HEK293 (cell line): ENCODE measurements around the gene STRN4.
A peak's percentile ranks its signal among the peaks of the same experiment; 100 is the strongest.

ENCODE experiments used
- CTCF ChIA-PET: fragments of 350-600 bp; formaldehyde crosslinking; extraction: SDS; loops from one replicate; lab custom pipeline; 2021; ENCODE audit warnings: antibody characterized with exemption; lab: Yijun Ruan, JAX
- POLR2A ChIA-PET: fragments of 300-600 bp; formaldehyde crosslinking; extraction: SDS; loops from one replicate; lab custom pipeline; 2020; ENCODE audit warnings: antibody characterized with exemption, inconsistent platforms; lab: Yijun Ruan, JAX
- H3K27ac ChIP-seq: fragments of 200-500 bp; sonication (Bioruptor generic); 2 replicates; pipeline ENCODE4 v1.5.1; 2014; ENCODE audit warnings: low read depth, low read length, control low read depth, inconsistent platforms; ENCODE audit errors: extremely low read depth
- H3K36me3 ChIP-seq, 2 experiments: fragments of 200-500 bp in 1 of 2; sonication (Bioruptor generic) in 1 of 2; 1 replicate in 1 of 2; 2 replicates in 1 of 2; pipeline ENCODE4 v1.5.1; 2014 to 2017; ENCODE audit warnings: inconsistent platforms in 2 of 2, low read length in 2 of 2; ENCODE audit not compliant: control insufficient read depth in 2 of 2, insufficient read depth in 1 of 2
- H3K4me1 ChIP-seq: fragments of 200-500 bp; sonication (Bioruptor generic); 2 replicates; pipeline ENCODE4 v1.5.1; 2014; ENCODE audit warnings: mild to moderate bottlenecking, low read length, inconsistent platforms; ENCODE audit not compliant: control insufficient read depth, insufficient read depth
- H3K4me3 ChIP-seq: 2 replicates; pipeline ENCODE4 v1.5.1; 2011; ENCODE audit warnings: low read depth, mild to moderate bottlenecking, control low read depth, low read length, moderate library complexity
- H3K9me3 ChIP-seq: fragments of 200-500 bp; sonication (Bioruptor generic); 2 replicates; pipeline ENCODE4 v1.5.1; 2014; ENCODE audit warnings: low read depth, low read length, inconsistent platforms; ENCODE audit not compliant: control insufficient read depth, insufficient read depth
- GLIS2 ChIP-seq: fragments of 450-650 bp; formaldehyde crosslinking; IDR thresholded peaks from 2 replicates; pipeline ENCODE4 v1.5.1; 2016; ENCODE audit warnings: missing biosample characterization, missing genetic modification characterization
- KLF1 ChIP-seq: fragments of 450-650 bp; formaldehyde crosslinking; IDR thresholded peaks from 2 replicates; pipeline ENCODE4 v1.5.1; 2016; ENCODE audit warnings: missing biosample characterization, missing genetic modification characterization
- KLF9 ChIP-seq: fragments of 450-650 bp; formaldehyde crosslinking; IDR thresholded peaks from 2 replicates; pipeline ENCODE4 v1.5.1; 2016; ENCODE audit warnings: missing biosample characterization, missing genetic modification characterization, low read depth
- MYNN ChIP-seq: fragments of 450-650 bp; formaldehyde crosslinking; IDR thresholded peaks from 2 replicates; pipeline ENCODE4 v1.5.1; 2016; ENCODE audit warnings: missing biosample characterization, missing genetic modification characterization, borderline replicate concordance
- SP2 ChIP-seq: fragments of 450-650 bp; formaldehyde crosslinking; IDR thresholded peaks from 2 replicates; pipeline ENCODE4 v1.5.1; 2016; ENCODE audit warnings: missing biosample characterization, missing genetic modification characterization
- SP3 ChIP-seq: fragments of 450-650 bp; formaldehyde crosslinking; IDR thresholded peaks from 2 replicates; pipeline ENCODE4 v1.5.1; 2016; ENCODE audit warnings: missing biosample characterization, missing genetic modification characterization
- ZIC2 ChIP-seq: fragments of 450-650 bp; formaldehyde crosslinking; IDR thresholded peaks from 2 replicates; pipeline ENCODE4 v1.5.1; 2016; ENCODE audit warnings: missing biosample characterization, missing genetic modification characterization
- ZNF140 ChIP-seq: fragments of 450-650 bp; formaldehyde crosslinking; IDR thresholded peaks from 2 replicates; pipeline ENCODE4 v1.5.1; 2016; ENCODE audit warnings: missing biosample characterization, missing genetic modification characterization
- ZNF23 ChIP-seq: fragments of 450-650 bp; formaldehyde crosslinking; IDR thresholded peaks from 2 replicates; pipeline ENCODE4 v1.5.1; 2016; ENCODE audit warnings: missing biosample characterization, missing genetic modification characterization, borderline replicate concordance
- ZNF366 ChIP-seq: fragments of 450-650 bp; formaldehyde crosslinking; conservative IDR thresholded peaks from 2 replicates; pipeline ENCODE4 v1.5.1; 2016; ENCODE audit warnings: missing biosample characterization, missing genetic modification characterization
- ZNF529 ChIP-seq: fragments of 450-650 bp; formaldehyde crosslinking; IDR thresholded peaks from 2 replicates; pipeline ENCODE4 v1.5.1; 2017; ENCODE audit warnings: missing genetic modification characterization, missing biosample characterization; ENCODE audit not compliant: insufficient replicate concordance
- ZNF600 ChIP-seq: fragments of 450-650 bp; formaldehyde crosslinking; IDR thresholded peaks from 2 replicates; pipeline ENCODE4 v1.5.1; 2016; ENCODE audit warnings: missing biosample characterization, missing genetic modification characterization
- ZNF664 ChIP-seq: fragments of 450-650 bp; formaldehyde crosslinking; IDR thresholded peaks from 2 replicates; pipeline ENCODE4 v1.5.1; 2016; ENCODE audit warnings: missing biosample characterization, missing genetic modification characterization
- TF ChIP-seq, protein P1 (sequence below): fragments of 450-650 bp; formaldehyde crosslinking; IDR thresholded peaks from 2 replicates; pipeline ENCODE4 v1.5.1; 2016; ENCODE audit warnings: missing biosample characterization, missing genetic modification characterization
- TF ChIP-seq, protein P2 (sequence below): fragments of 450-650 bp; formaldehyde crosslinking; IDR thresholded peaks from 2 replicates; pipeline ENCODE4 v1.5.1; 2016; ENCODE audit warnings: missing biosample characterization, missing genetic modification characterization

STRN4 gene

DNA sequence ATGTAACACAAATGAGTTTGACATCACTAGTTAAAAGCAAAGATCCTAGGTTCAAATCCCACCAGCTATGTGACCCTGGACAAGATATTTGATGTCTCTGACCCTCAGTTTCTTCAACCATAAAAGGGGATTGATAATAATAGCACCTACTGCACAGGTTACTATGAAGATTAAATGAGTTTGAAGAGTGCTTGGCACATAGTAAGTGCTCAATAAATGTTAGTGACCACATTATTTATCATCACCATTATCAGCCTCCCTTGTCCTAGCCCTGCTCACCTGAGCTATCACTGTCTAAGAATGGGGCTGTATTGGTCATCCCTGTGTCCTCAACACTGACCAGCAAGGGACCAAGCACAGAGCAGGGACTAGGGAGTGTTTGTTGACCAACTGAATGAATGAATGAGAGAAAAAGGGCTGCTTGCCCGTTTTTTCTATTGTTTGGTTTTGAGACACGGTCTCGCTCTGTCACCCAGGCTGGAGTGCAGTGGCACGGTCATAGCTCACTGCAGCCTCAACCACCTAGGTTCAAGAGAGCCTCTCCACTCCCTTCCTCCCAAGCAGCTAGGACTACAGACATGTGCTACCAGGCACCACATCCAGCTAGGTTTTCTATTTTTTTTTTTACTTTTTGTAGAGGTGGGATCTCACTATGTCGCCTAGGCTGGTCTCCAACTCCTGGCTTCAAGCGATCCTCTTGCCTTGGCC lies 58.7 kb downstream of the STRN4 start:
- Histone ChIP-seq H3K36me3 (peaks cover 81 to 93% of the 10 kb centered on the region in 2 experiments), H3K4me1 (no peaks in the 10 kb centered on the region), H3K4me3 (no peak overlapping the region), H3K27ac (no peak overlapping the region), H3K9me3 (no peaks in the 10 kb centered on the region)
- no peak for TF ChIP-seq ZNF140 (tag by site-specific recombination)
- no peak for TF ChIP-seq MYNN (tag by site-specific recombination)
- TF ChIP-seq ZNF664 (tag by site-specific recombination) = peak; percentile 94
- CTCF ChIA-PET = interaction anchor here (1.0 to 2.3 kb wide), 5 partner anchors 9 to 159 kb away, joined by 3 to 11 read pairs (median 4); no protein-coding TSS in a partner anchor
- POLR2A ChIA-PET = interaction anchor here (1.0 kb wide), 1 partner anchor 23 kb away, joined by 3 read pairs; no protein-coding TSS in a partner anchor

DNA sequence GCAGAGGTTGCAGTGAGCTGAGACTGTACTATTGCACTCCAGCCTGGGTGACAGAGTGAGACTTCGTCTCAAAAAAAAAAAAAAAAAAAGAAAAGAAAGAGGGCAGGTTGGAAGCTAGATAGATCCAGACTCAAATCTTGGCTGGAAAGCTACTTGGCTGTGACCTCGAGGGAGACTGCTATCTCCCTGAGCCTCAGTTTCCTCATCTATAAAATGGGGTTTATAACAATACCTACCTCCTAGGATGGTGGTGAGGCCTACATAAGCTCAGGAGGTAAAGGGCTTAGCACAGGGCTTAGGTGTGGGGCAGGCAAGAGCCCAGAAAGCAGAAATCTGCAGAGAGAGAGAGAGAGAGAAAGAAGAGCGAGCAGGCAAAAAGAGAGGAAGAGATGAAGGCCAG lies 61.1 kb downstream of the STRN4 start:
- Histone ChIP-seq H3K27ac (no peak overlapping the region), H3K4me3 (no peak overlapping the region), H3K4me1 (no peaks in the 10 kb centered on the region), H3K36me3 (peaks cover 70 to 82% of the 10 kb centered on the region in 2 experiments), H3K9me3 (no peaks in the 10 kb centered on the region)
- CTCF ChIA-PET = interaction anchor here (0.6 to 3.1 kb wide), 3 partner anchors 20 to 155 kb away, joined by 4 to 18 read pairs (median 8); partner anchors contain the start of gene DACT3
- POLR2A ChIA-PET = interaction anchor here (0.8 kb wide), 1 partner anchor 74 kb away, joined by 3 read pairs; no protein-coding TSS in a partner anchor
- TF ChIP-seq, protein P1, sequence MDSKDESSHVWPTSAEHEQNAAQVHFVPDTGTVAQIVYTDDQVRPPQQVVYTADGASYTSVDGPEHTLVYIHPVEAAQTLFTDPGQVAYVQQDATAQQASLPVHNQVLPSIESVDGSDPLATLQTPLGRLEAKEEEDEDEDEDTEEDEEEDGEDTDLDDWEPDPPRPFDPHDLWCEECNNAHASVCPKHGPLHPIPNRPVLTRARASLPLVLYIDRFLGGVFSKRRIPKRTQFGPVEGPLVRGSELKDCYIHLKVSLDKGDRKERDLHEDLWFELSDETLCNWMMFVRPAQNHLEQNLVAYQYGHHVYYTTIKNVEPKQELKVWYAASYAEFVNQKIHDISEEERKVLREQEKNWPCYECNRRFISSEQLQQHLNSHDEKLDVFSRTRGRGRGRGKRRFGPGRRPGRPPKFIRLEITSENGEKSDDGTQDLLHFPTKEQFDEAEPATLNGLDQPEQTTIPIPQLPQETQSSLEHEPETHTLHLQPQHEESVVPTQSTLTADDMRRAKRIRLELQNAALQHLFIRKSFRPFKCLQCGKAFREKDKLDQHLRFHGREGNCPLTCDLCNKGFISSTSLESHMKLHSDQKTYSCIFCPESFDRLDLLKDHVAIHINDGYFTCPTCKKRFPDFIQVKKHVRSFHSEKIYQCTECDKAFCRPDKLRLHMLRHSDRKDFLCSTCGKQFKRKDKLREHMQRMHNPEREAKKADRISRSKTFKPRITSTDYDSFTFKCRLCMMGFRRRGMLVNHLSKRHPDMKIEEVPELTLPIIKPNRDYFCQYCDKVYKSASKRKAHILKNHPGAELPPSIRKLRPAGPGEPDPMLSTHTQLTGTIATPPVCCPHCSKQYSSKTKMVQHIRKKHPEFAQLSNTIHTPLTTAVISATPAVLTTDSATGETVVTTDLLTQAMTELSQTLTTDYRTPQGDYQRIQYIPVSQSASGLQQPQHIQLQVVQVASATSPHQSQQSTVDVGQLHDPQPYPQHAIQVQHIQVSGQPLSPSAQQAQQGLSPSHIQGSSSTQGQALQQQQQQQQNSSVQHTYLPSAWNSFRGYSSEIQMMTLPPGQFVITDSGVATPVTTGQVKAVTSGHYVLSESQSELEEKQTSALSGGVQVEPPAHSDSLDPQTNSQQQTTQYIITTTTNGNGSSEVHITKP = peak; percentile 38; the same call in 1 of the 2 replicates
- no peak for TF ChIP-seq ZNF529 (tag by site-specific recombination)

DNA sequence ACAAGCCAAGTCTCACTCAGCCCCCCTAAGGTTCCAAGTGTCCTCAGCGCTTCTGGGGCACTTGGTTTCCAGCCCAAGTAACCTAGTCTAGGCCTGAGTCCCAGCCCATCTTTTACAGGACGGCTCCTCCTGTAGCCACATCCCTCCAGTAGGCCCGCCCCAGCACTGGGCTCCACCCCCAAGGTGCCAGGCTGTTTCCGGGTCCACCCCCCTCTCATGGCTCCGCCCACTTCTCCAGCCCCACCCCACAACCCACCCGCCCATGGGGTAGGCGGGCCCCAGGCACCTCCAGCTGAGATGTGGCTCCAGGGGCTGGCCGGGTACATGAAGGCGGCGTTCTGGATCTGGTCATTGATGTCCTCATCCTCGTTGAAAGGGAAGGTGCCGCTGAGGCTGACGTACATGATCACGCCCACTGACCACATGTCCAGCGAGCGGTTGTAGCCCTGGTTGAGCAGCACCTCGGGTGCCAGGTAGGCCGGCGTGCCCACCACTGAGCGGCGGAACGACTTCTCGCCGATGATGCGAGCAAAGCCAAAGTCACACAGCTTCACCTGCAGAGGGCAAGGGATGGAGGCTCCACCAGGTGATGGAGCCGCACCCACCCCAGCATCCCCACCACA lies 68.0 kb downstream of the STRN4 start:
- Histone ChIP-seq H3K27ac (no peak overlapping the region), H3K36me3 (peaks cover 65 to 80% of the 10 kb centered on the region in 2 experiments; a peak in 2 of 3 replicates), H3K4me1 (no peaks in the 10 kb centered on the region), H3K9me3 (no peaks in the 10 kb centered on the region), H3K4me3 (no peak overlapping the region)
- ChIA-PET CTCF (interaction anchor here (1.0 kb wide), 1 partner anchor 61 kb away, joined by 3 read pairs; no protein-coding TSS in a partner anchor), POLR2A (no interaction called here)
- TF ChIP-seq ZNF23 (tag by site-specific recombination) (no peak), ZNF600 (tag by site-specific recombination) (peak; percentile 37; the same call in 1 of the 2 replicates), ZNF366 (tag by site-specific recombination) (no peak), GLIS2 (tag by site-specific recombination) (no peak), KLF1 (tag by site-specific recombination) (peak; percentile 59), KLF9 (tag by site-specific recombination) (0 out of 2 replicates have a peak, but pooled peaks have one; percentile 17), SP3 (tag by site-specific recombination) (0 out of 2 replicates have a peak, but pooled peaks have one; percentile 14), SP2 (peak; percentile 39), ZIC2 (tag by site-specific recombination) (no peak)
- TF ChIP-seq, protein P2, sequence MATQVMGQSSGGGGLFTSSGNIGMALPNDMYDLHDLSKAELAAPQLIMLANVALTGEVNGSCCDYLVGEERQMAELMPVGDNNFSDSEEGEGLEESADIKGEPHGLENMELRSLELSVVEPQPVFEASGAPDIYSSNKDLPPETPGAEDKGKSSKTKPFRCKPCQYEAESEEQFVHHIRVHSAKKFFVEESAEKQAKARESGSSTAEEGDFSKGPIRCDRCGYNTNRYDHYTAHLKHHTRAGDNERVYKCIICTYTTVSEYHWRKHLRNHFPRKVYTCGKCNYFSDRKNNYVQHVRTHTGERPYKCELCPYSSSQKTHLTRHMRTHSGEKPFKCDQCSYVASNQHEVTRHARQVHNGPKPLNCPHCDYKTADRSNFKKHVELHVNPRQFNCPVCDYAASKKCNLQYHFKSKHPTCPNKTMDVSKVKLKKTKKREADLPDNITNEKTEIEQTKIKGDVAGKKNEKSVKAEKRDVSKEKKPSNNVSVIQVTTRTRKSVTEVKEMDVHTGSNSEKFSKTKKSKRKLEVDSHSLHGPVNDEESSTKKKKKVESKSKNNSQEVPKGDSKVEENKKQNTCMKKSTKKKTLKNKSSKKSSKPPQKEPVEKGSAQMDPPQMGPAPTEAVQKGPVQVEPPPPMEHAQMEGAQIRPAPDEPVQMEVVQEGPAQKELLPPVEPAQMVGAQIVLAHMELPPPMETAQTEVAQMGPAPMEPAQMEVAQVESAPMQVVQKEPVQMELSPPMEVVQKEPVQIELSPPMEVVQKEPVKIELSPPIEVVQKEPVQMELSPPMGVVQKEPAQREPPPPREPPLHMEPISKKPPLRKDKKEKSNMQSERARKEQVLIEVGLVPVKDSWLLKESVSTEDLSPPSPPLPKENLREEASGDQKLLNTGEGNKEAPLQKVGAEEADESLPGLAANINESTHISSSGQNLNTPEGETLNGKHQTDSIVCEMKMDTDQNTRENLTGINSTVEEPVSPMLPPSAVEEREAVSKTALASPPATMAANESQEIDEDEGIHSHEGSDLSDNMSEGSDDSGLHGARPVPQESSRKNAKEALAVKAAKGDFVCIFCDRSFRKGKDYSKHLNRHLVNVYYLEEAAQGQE = no peak
